Measurements from ENCODE around the gene CSNK2A1. TPM values are rescaled to one million over a fixed set of nuclear protein-coding genes. Genes with fewer than 3 reads are reported as not detected.

Gene CSNK2A1
- total RNA-seq, 6 donors from 2014 or later, result 54.4 to 111 (median 79.8) TPM

DNA sequence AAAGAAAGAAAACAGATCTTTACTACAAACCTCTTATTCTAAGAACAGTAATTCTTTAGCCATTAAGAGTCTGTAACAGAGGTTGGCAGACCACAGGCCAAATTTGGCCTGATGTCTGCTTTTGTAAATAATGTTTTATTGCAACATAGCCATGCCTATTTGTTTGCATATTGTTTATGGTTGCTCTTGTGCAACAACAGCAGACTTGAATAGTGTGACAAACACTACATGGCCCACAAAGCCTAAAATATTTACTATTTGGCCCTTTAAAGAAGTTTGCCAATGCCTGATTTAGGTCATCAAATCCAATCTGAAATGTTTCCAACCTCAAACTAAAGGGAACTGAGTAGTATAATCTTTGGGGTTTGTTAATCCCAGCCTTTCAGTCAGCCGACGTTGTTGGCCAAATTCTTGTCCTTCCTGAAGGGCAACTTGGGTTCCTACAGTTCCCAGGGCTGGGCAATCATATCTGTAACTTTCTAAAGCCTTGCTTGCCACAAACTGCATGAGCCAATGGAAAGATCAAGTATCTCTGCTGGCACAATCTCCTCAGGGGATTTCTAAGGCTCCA lies 47.4 kb downstream of the CSNK2A1 start:
- peak; percentile 8 to 43 for ATAC-seq (ENCODE audit: low FRiP score in 2 of 2)
- WGBS, 2 donors, result 45 to 67% methylated on average over 2 of the region's 2 CpGs
- peaks cover 20 to 90% (median 41%) of the 10 kb centered on the region in 4 donors for H3K36me3 ChIP-seq
- no peaks in the 10 kb centered on the region for H3K27me3 ChIP-seq
- TF ChIP-seq POLR2AphosphoS5 (IDR thresholded peaks at IDR 0.05), result no peak
- H3K9me3 ChIP-seq, result no peaks in the 10 kb centered on the region
- no peak overlapping the region for H3K4me3 ChIP-seq
- peaks cover 0 to 13% (median 5%) of the 10 kb centered on the region in 4 donors for H3K4me1 ChIP-seq
- DNase-seq, result no peak
- H3K27ac ChIP-seq, result peak overlapping the region; percentile 2 to 61 (median 25)

DNA sequence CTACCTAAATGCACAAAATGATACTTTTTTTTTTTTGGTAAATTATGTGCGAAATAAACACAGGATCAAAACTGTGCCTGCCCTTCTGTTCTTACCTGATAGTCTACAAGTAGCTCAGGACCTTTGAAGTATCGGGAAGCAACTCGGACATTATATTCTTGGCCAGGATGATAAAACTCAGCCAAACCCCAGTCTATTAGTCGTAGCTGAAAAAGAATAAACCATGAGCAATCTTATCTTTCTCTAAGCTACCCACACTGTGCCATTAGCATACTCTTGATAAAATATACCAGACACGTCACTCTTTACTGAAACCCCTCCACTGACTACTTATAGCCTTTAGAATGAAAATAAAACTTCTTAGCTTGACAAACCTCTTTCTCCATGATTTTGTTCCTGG lies 51.4 kb downstream of the CSNK2A1 start:
- peaks cover 0 to 11% (median 3%) of the 10 kb centered on the region in 4 donors for H3K4me1 ChIP-seq
- 97% methylated on average over 5 of the region's 5 CpGs for WGBS, 2 donors
- H3K9me3 ChIP-seq, result no peaks in the 10 kb centered on the region
- no peaks in the 10 kb centered on the region for H3K27me3 ChIP-seq
- ATAC-seq (ENCODE audit: low FRiP score in 2 of 2), result no peak
- no peak overlapping the region for H3K4me3 ChIP-seq
- H3K36me3 ChIP-seq, result peaks cover 20 to 98% (median 52%) of the 10 kb centered on the region in 4 donors
- H3K27ac ChIP-seq, result no peak overlapping the region
- DNase-seq, result no peak
- TF ChIP-seq POLR2A (IDR thresholded peaks at IDR 0.05), result no peak
- no peak for TF ChIP-seq EP300 (IDR thresholded peaks at IDR 0.05)
- TF ChIP-seq POLR2AphosphoS5 (IDR thresholded peaks at IDR 0.05), result no peak
- TF ChIP-seq, protein P1, sequence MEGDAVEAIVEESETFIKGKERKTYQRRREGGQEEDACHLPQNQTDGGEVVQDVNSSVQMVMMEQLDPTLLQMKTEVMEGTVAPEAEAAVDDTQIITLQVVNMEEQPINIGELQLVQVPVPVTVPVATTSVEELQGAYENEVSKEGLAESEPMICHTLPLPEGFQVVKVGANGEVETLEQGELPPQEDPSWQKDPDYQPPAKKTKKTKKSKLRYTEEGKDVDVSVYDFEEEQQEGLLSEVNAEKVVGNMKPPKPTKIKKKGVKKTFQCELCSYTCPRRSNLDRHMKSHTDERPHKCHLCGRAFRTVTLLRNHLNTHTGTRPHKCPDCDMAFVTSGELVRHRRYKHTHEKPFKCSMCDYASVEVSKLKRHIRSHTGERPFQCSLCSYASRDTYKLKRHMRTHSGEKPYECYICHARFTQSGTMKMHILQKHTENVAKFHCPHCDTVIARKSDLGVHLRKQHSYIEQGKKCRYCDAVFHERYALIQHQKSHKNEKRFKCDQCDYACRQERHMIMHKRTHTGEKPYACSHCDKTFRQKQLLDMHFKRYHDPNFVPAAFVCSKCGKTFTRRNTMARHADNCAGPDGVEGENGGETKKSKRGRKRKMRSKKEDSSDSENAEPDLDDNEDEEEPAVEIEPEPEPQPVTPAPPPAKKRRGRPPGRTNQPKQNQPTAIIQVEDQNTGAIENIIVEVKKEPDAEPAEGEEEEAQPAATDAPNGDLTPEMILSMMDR (IDR thresholded peaks at IDR 0.05), result no peak

DNA sequence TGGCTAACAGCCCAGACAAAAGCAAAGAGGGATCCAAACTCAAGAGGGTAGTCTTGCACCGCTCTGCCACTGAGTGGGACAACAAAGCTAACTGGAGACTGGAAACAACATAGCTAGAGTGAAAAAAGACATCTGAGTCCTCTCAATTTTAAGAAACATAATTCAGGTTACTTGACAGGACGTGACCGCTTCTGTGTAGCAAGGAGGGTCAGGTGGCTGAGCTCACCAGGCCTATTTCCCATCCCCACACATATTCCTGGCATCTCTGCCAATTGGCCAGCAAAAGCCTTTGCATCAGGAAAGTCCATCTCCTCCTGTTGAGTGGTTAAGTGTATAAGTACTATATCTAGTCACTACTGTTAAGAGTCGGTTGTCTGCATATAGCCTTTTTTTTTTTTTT lies 55.9 kb downstream of the CSNK2A1 start:
- Histone ChIP-seq H3K36me3 (peaks cover 46 to 98% (median 79%) of the 10 kb centered on the region in 4 donors), H3K4me1 (no peaks in the 10 kb centered on the region), H3K27me3 (no peaks in the 10 kb centered on the region), H3K9me3 (no peaks in the 10 kb centered on the region), H3K27ac (no peak overlapping the region), H3K4me3 (no peak overlapping the region)
- DNase-seq (no peak), ATAC-seq (ENCODE audit: low FRiP score in 2 of 2) (no peak)
- WGBS, 2 donors, result 93 to 97% methylated on average over 4 of the region's 4 CpGs
- TF ChIP-seq POLR2AphosphoS5 (IDR thresholded peaks at IDR 0.05), result no peak
- TF ChIP-seq EP300 (IDR thresholded peaks at IDR 0.05), result no peak

DNA sequence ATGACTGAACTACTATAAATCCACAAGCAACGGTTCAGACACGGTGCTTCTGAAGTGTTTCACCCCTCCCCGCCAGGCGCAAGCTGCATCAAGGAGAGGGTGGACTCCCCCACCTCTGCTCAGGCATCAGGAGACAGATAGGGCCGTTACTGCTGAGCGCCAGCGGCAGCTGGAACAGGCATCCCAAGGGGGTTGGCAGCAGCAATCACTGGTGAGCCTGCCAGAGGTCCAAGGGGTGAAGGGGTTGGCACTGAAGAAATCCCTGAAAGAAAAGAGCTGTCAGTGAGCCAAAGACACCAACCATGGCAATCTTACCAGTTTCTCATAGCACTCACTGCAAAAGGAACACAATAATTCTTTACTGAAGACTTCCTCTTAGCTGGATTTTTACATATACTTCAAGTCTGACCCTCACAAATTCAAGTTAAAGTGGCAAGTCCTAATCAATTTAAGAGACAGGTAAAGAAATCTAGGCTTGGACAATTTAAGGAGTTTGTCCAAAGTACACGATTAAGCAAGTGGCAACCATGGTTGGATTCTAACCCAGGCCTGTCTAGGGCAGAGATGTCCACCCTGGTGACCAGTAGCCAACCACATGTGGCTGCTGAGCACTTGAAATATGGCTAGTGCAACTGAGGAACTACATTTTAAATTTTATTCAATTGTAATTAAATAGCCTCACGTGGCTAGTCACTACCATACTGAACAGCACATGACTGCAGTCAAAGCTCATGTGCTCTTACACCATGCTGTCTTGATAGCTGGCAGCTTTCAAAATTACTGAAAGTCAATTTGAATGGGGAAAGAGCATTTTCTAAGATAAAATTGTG lies 59.6 kb downstream of the CSNK2A1 start:
- ATAC-seq (ENCODE audit: low FRiP score in 2 of 2), result no peak
- no peaks in the 10 kb centered on the region for H3K9me3 ChIP-seq
- DNase-seq, result no peak
- no peak overlapping the region for H3K27ac ChIP-seq
- 79 to 80% methylated on average over 9 of the region's 9 CpGs for WGBS, 2 donors
- no peaks in the 10 kb centered on the region for H3K27me3 ChIP-seq
- no peaks in the 10 kb centered on the region for H3K4me1 ChIP-seq
- TF ChIP-seq EP300 (IDR thresholded peaks at IDR 0.05) (no peak), POLR2A (IDR thresholded peaks at IDR 0.05) (no peak), POLR2AphosphoS5 (IDR thresholded peaks at IDR 0.05) (no peak)
- TF ChIP-seq, protein P1 (IDR thresholded peaks at IDR 0.05), result no peak
- no peak overlapping the region for H3K4me3 ChIP-seq
- H3K36me3 ChIP-seq, result peaks cover 38 to 85% (median 63%) of the 10 kb centered on the region in 4 donors

DNA sequence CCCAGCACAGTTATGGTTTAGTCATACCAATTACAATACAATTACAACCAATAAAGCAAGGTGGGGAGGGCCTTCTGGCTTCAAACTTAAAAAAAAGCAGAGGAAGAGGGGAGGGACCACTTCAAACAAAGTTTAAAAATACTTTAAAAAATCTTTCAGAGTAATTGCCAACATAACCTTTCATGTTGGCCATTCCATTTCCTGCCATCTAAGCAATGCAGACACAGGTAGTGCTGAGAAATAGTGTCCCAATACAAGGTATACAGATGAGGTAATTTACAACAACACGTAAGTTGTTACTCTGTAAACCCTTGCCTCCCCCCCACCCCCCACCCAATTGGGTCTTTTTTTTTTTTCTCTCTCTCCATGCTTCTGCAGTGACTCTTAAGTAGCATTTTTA lies 62.4 kb downstream of the CSNK2A1 start:
- no peak for TF ChIP-seq EP300 (IDR thresholded peaks at IDR 0.05)
- TF ChIP-seq, protein P1 (IDR thresholded peaks at IDR 0.05), result no peak
- no peak for TF ChIP-seq POLR2A (IDR thresholded peaks at IDR 0.05)
- TF ChIP-seq POLR2AphosphoS5 (IDR thresholded peaks at IDR 0.05), result no peak
- H3K36me3 ChIP-seq, result peaks cover 22 to 60% (median 36%) of the 10 kb centered on the region in 4 donors
- WGBS, 2 donors, result 73 to 86% methylated on average over 1 of the region's 1 CpG
- ATAC-seq (ENCODE audit: low FRiP score in 2 of 2) (no peak), DNase-seq (no peak)
- no peak overlapping the region for H3K27ac ChIP-seq
- H3K4me3 ChIP-seq, result no peak overlapping the region
- no peaks in the 10 kb centered on the region for H3K9me3 ChIP-seq
- no peaks in the 10 kb centered on the region for H3K4me1 ChIP-seq
- no peaks in the 10 kb centered on the region for H3K27me3 ChIP-seq
